ENCODE results near the gene TIMP3. TPM values are rescaled to one million over a fixed set of nuclear protein-coding genes. Genes with fewer than 3 reads are reported as not detected.

TIMP3 gene
- total RNA-seq, 1 donor from 2014 or later, result 45.9 TPM

GRCh38 chr22:32844251-32844650 is 42.7 kb downstream of the TIMP3 start:
- no peak overlapping the region for H3K4me3 Mint-ChIP-seq
- H3K9me3 Mint-ChIP-seq, result no peaks in the 10 kb centered on the region
- TF ChIP-seq, protein P1, sequence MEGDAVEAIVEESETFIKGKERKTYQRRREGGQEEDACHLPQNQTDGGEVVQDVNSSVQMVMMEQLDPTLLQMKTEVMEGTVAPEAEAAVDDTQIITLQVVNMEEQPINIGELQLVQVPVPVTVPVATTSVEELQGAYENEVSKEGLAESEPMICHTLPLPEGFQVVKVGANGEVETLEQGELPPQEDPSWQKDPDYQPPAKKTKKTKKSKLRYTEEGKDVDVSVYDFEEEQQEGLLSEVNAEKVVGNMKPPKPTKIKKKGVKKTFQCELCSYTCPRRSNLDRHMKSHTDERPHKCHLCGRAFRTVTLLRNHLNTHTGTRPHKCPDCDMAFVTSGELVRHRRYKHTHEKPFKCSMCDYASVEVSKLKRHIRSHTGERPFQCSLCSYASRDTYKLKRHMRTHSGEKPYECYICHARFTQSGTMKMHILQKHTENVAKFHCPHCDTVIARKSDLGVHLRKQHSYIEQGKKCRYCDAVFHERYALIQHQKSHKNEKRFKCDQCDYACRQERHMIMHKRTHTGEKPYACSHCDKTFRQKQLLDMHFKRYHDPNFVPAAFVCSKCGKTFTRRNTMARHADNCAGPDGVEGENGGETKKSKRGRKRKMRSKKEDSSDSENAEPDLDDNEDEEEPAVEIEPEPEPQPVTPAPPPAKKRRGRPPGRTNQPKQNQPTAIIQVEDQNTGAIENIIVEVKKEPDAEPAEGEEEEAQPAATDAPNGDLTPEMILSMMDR (conservative IDR thresholded peaks at IDR 0.05), result no peak
- DNase-seq (ENCODE audit: extremely low spot score, unreplicated experiment), result no peak
- H3K4me1 Mint-ChIP-seq (ENCODE audit: unreplicated experiment), result peaks cover 33% of the 10 kb centered on the region
- H3K27me3 Mint-ChIP-seq, result no peaks in the 10 kb centered on the region
- peaks cover 5% of the 10 kb centered on the region for H3K36me3 Mint-ChIP-seq
- H3K27ac Mint-ChIP-seq, result no peak overlapping the region

DNA sequence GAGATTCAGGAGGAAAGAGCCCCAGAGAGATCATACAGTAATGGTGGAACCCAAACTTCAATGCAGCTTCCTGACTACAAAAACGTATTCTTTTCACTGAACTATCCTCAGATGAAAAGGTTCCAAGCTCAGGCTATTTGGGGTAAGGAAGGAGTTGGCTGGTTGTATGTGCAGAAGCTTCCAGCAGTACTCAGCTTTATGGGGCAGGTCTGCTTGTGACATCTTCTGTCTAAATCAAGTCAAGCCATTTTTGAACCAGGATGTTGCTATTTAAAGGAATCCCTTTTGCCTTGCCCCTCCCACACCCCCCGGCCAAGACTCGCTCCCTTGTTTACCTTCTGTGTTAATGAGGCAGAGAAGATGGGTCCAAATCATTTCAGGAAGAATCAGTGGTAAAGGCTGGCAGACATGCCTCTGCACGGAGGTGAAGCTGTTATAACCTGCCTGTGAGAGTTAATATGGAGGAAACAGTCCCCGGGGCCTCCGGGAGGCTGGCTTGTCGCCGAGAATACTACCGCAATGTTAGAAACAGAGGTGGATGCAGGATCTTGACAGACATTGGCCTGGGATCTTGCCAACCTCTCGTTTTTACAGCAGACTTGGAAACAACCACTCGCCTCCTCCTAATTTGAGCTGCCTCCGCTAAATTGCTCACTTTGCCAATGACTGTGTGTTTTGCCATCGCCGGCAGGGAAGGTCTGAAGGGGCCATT is 45.4 kb downstream of the TIMP3 start:
- Mint-ChIP-seq H3K9me3 (no peaks in the 10 kb centered on the region), H3K27ac (no peak overlapping the region), H3K4me1 (ENCODE audit: unreplicated experiment) (peaks cover 17% of the 10 kb centered on the region), H3K27me3 (no peaks in the 10 kb centered on the region), H3K36me3 (peaks cover 7% of the 10 kb centered on the region), H3K4me3 (no peak overlapping the region)
- TF ChIP-seq, protein P1 (conservative IDR thresholded peaks at IDR 0.05), result no peak
- no peak for DNase-seq (ENCODE audit: extremely low spot score, unreplicated experiment)

GRCh38 chr22:32848226-32848625 is 46.7 kb downstream of the TIMP3 start:
- H3K27ac Mint-ChIP-seq, result no peak overlapping the region
- H3K27me3 Mint-ChIP-seq, result no peaks in the 10 kb centered on the region
- H3K4me1 Mint-ChIP-seq (ENCODE audit: unreplicated experiment), result peaks cover 28% of the 10 kb centered on the region
- H3K36me3 Mint-ChIP-seq, result peaks cover 7% of the 10 kb centered on the region
- H3K9me3 Mint-ChIP-seq, result no peaks in the 10 kb centered on the region
- no peak for DNase-seq (ENCODE audit: extremely low spot score, unreplicated experiment)
- no peak overlapping the region for H3K4me3 Mint-ChIP-seq
- TF ChIP-seq, protein P1 (conservative IDR thresholded peaks at IDR 0.05), result no peak

DNA sequence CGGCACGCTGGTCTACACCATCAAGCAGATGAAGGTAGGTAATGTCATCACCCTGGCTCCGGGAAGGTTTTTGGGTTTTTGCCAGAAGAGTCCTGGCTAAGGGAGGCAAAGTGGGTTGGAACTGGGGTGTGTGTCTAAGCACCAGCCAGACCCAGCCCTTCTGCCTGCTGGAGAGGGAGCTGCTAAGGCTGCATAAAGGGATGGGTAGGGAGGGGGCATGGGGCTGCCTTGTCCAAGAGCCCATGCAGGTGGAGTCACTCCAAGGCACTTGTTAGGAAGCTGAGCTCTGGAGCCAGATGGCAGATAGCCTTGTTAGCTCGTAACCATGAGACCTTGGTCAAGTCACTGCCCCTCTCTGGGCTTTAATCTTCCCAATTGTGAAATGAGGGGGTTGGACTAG is 48.0 kb downstream of the TIMP3 start:
- Mint-ChIP-seq H3K36me3 (peaks cover 7% of the 10 kb centered on the region), H3K9me3 (no peaks in the 10 kb centered on the region), H3K4me3 (no peak overlapping the region), H3K4me1 (ENCODE audit: unreplicated experiment) (peaks cover 29% of the 10 kb centered on the region), H3K27me3 (no peaks in the 10 kb centered on the region), H3K27ac (no peak overlapping the region)
- TF ChIP-seq, protein P1 (conservative IDR thresholded peaks at IDR 0.05), result no peak
- DNase-seq (ENCODE audit: extremely low spot score, unreplicated experiment), result no peak

GRCh38 chr22:32850157-32850556 is 48.7 kb downstream of the TIMP3 start:
- DNase-seq (ENCODE audit: extremely low spot score, unreplicated experiment), result no peak
- TF ChIP-seq, protein P1 (conservative IDR thresholded peaks at IDR 0.05), result no peak
- Mint-ChIP-seq H3K27ac (no peak overlapping the region), H3K4me3 (no peak overlapping the region), H3K4me1 (ENCODE audit: unreplicated experiment) (peaks cover 29% of the 10 kb centered on the region), H3K27me3 (no peaks in the 10 kb centered on the region), H3K36me3 (peaks cover 7% of the 10 kb centered on the region), H3K9me3 (no peaks in the 10 kb centered on the region)

Measured in type B pancreatic cell (in vitro differentiated cells).